HepG2 (cell line): ENCODE measurements around the gene NREP. TPM values are rescaled to one million over a fixed set of nuclear protein-coding genes. Genes with fewer than 3 reads are reported as not detected.

Experiments used
- ATAC-seq: fragments of 200-7000 bp; cut with Tn5 transposase; 3 replicates; pipeline ENCODE4 v1.9.1; 2020; ENCODE audit warnings: mild to moderate bottlenecking, moderate library complexity
- BruUV-seq: library from RNA; stranded (reverse); fragments of 400-500 nt; replicated peaks from 2 replicates; lab custom pipeline; 2021; lab: Mats Ljungman, UMichigan
- CTCF ChIA-PET: fragments of 300-600 bp; formaldehyde crosslinking; extraction: SDS; loops from one replicate; lab custom pipeline; 2021; ENCODE audit warnings: low total read pairs, inconsistent platforms, low intra/inter-chr PET ratio; lab: Yijun Ruan, JAX
- POLR2A ChIA-PET: fragments of 350-600 bp; sonication (Branson Sonifier 250); formaldehyde crosslinking; loops from one replicate; lab custom pipeline; 2020; ENCODE audit warnings: antibody characterized with exemption, inconsistent platforms; lab: Yijun Ruan, JAX
- DNase-seq: peaks from one replicate; pipeline ENCODE4 v3.0.0-alpha.2; 2015; ENCODE audit warnings: low spot score
- FAIRE-seq: peaks from 3 replicates; lab custom pipeline; 2011; peaks lifted over from hg19 to GRCh38; lab: Jason Lieb, UNC
- H2AFZ ChIP-seq: one replicate; pipeline ENCODE4 v1.6.1; 2011; ENCODE audit warnings: low read length, inconsistent platforms
- H3K27ac ChIP-seq: fragments of 300-600 bp; 3 replicates; pipeline ENCODE4 v1.8.0; 2011; ENCODE audit warnings: mixed run types, mild to moderate bottlenecking, mixed read lengths, low read length, inconsistent platforms; ENCODE audit not compliant: insufficient read depth; ENCODE audit errors: extremely low read length
- H3K27me3 ChIP-seq, 2 experiments: fragments of 200-600 bp in 1 of 2; 2 replicates in 1 of 2; 3 replicates in 1 of 2; pipeline versions ENCODE4 v1.6.0 to v1.8.0; 2011; ENCODE audit warnings: low read length in 2 of 2, mild to moderate bottlenecking in 2 of 2, moderate library complexity in 2 of 2, inconsistent platforms in 1 of 2; ENCODE audit not compliant: insufficient read depth in 2 of 2, control insufficient read depth in 1 of 2
- H3K36me3 ChIP-seq, 2 experiments: fragments of 200-600 bp in 1 of 2; replicated peaks in 1 of 2; 2 replicates in 1 of 2; 3 replicates in 1 of 2; pipeline versions ENCODE4 v1.5.1 to v1.8.0; 2011; ENCODE audit warnings: low read length in 2 of 2, inconsistent platforms in 1 of 2; ENCODE audit not compliant: insufficient read depth in 2 of 2, control insufficient read depth in 1 of 2
- H3K4me1 ChIP-seq: 2 replicates; pipeline ENCODE4 v1.5.1; 2012; ENCODE audit warnings: low read length, inconsistent platforms; ENCODE audit not compliant: insufficient read depth
- H3K4me2 ChIP-seq: 2 replicates; pipeline ENCODE4 v1.6.0; 2011; ENCODE audit warnings: low read depth, low read length, inconsistent platforms
- H3K4me3 ChIP-seq, 3 experiments: fragments of 200-600 bp in 1 of 3; sonication (generic), shearing (Covaris generic) in 1 of 3; replicated peaks in 1 of 3; 2 replicates each; pipeline ENCODE4 v1.5.1; 2011 to 2016; ENCODE audit warnings: low read length in 3 of 3, inconsistent platforms in 2 of 3, low read depth in 2 of 3, mild to moderate bottlenecking in 2 of 3, control low read depth in 1 of 3, mixed read lengths in 1 of 3; ENCODE audit not compliant: insufficient read depth in 1 of 3
- H3K79me2 ChIP-seq: one replicate; pipeline ENCODE4 v1.6.1; 2011; ENCODE audit warnings: low read length, inconsistent platforms; ENCODE audit not compliant: insufficient read depth
- H3K9ac ChIP-seq: 2 replicates; pipeline ENCODE4 v1.6.0; 2011; ENCODE audit warnings: mild to moderate bottlenecking, low read depth, low read length, inconsistent platforms; ENCODE audit not compliant: insufficient read depth
- H3K9me3 ChIP-seq: 2 replicates; pipeline ENCODE4 v1.5.1; 2012; ENCODE audit warnings: mild to moderate bottlenecking, low read length
- H4K20me1 ChIP-seq: 2 replicates; pipeline ENCODE4 v1.6.0; 2011; ENCODE audit warnings: inconsistent platforms, mild to moderate bottlenecking, low read length, moderate library complexity; ENCODE audit not compliant: insufficient read depth
- AGO1 ChIP-seq: fragments of 200-400 bp; formaldehyde crosslinking; IDR thresholded peaks from 2 replicates; pipeline ENCODE4 v1.6.1; 2017; ENCODE audit warnings: mild to moderate bottlenecking, low read depth, low read length, moderate library complexity; ENCODE audit not compliant: poor library complexity, severe bottlenecking
- CCDC6 ChIP-seq: sonication (generic); formaldehyde crosslinking; IDR thresholded peaks from 2 replicates; pipeline ENCODE4 v1.8.1; 2022; ENCODE audit warnings: mild to moderate bottlenecking, missing genetic modification reagents, moderate library complexity
- CHCHD3 ChIP-seq: sonication (generic); formaldehyde crosslinking; IDR thresholded peaks from 2 replicates; pipeline ENCODE4 v1.8.0; 2022; ENCODE audit warnings: mild to moderate bottlenecking, missing genetic modification reagents, moderate library complexity
- HNRNPLL ChIP-seq: fragments of 200-400 bp; formaldehyde crosslinking; IDR thresholded peaks from 2 replicates; pipeline ENCODE4 v1.6.1; 2017; ENCODE audit warnings: mild to moderate bottlenecking, low read depth, low read length; ENCODE audit not compliant: poor library complexity, severe bottlenecking
- JUN ChIP-seq: sonication (generic); formaldehyde crosslinking; IDR thresholded peaks from 2 replicates; pipeline ENCODE4 v1.4.0; 2020; ENCODE audit warnings: mild to moderate bottlenecking, missing genetic modification reagents
- JUNB ChIP-seq: sonication (generic); formaldehyde crosslinking; IDR thresholded peaks from 2 replicates; pipeline ENCODE4 v1.8.0; 2022; ENCODE audit warnings: missing genetic modification reagents, mild to moderate bottlenecking, borderline replicate concordance
- MAF1 ChIP-seq: sonication (generic); formaldehyde crosslinking; IDR thresholded peaks from 2 replicates; pipeline ENCODE4 v1.5.0; 2020; ENCODE audit warnings: missing genetic modification reagents, borderline replicate concordance
- MAFF ChIP-seq: IDR thresholded peaks from 2 replicates; pipeline ENCODE4 v1.6.1; 2011; ENCODE audit warnings: low read depth, low read length, improper control_type of control experiment
- MAFK ChIP-seq, 2 experiments: IDR thresholded peaks in 1 of 2; conservative IDR thresholded peaks in 1 of 2; 2 replicates each; pipeline ENCODE4 v1.6.1; 2011; ENCODE audit warnings: improper control_type of control experiment in 2 of 2, low read length in 2 of 2
- MBD4 ChIP-seq: IDR thresholded peaks from 2 replicates; pipeline ENCODE4 v1.6.1; 2012; ENCODE audit warnings: low read length, inconsistent platforms, borderline replicate concordance
- MLLT10 ChIP-seq: sonication (generic); formaldehyde crosslinking; IDR thresholded peaks from 2 replicates; pipeline ENCODE4 v1.4.0; 2020; ENCODE audit warnings: missing genetic modification reagents
- MYPOP ChIP-seq: sonication (generic); formaldehyde crosslinking; IDR thresholded peaks from 2 replicates; pipeline ENCODE4 v1.8.1; 2023; ENCODE audit warnings: mild to moderate bottlenecking, moderate library complexity, missing genetic modification reagents
- NRL ChIP-seq: sonication (generic); formaldehyde crosslinking; IDR thresholded peaks from 2 replicates; pipeline ENCODE4 v1.5.0; 2020; ENCODE audit warnings: missing genetic modification reagents, mild to moderate bottlenecking, moderate library complexity, borderline replicate concordance
- RFXANK ChIP-seq: IDR thresholded peaks from 2 replicates; pipeline ENCODE4 v1.6.1; 2016
- TCF12 ChIP-seq, 2 experiments: fragments of 450-650 bp in 1 of 2; sonication (generic) in 1 of 2; formaldehyde crosslinking in 1 of 2; IDR thresholded peaks; 2 replicates each; pipeline versions ENCODE4 v1.6.1 to v1.8.0; 2017 to 2022; ENCODE audit warnings: antibody characterized with exemption in 1 of 2, mild to moderate bottlenecking in 1 of 2, missing genetic modification reagents in 1 of 2, moderate library complexity in 1 of 2
- YEATS2 ChIP-seq: sonication (generic); formaldehyde crosslinking; IDR thresholded peaks from 2 replicates; pipeline ENCODE4 v1.4.0; 2020; ENCODE audit warnings: missing genetic modification reagents, borderline replicate concordance
- ZBTB14 ChIP-seq: sonication (generic); formaldehyde crosslinking; IDR thresholded peaks from 2 replicates; pipeline ENCODE4 v1.4.0; 2020; ENCODE audit warnings: missing genetic modification reagents
- ZFP82 ChIP-seq: sonication (generic); formaldehyde crosslinking; IDR thresholded peaks from 2 replicates; pipeline ENCODE4 v1.5.1; 2020; ENCODE audit warnings: mild to moderate bottlenecking, missing genetic modification reagents, borderline replicate concordance
- WGBS: methylation state at CpG from one replicate; pipeline ENCODE4 v1.1.6; 2017; ENCODE audit warnings: low lambda C conversion rate; 5-methylcytosine and 5-hydroxymethylcytosine counted together
- in situ Hi-C: cut with HindIII; loops from 2 replicates; pipeline ENCODE4 v1.10.0; 2017; ENCODE audit warnings: low pct_unique_long_range_greater_than_20kb; ENCODE audit not compliant: extremely low pct_ligation_motif_present
- intact Hi-C: fragments of 100-400 bp; cut with micrococcal nuclease; formaldehyde crosslinking; loops from one replicate; pipeline ENCODE4 v1.10.0; 2022; ENCODE audit not compliant: unreplicated experiment
- polyA plus RNA-seq, 8 experiments: library from polyadenylated mRNA; depleted of rRNA in 3 of 8; stranded (reverse) in 7 of 8; unstranded in 1 of 8; fragments of >200 nt; fragmentation: Illumina TruSeq in 4 of 8; extraction: Trizol in 4 of 8; gene quantifications; 2 replicates each; pipeline versions ENCODE4 v1.2.1 to v1.2.3, GENCODE V29; 2011 to 2016; ENCODE audit warnings: low read depth in 4 of 8, missing spikeins in 1 of 8, mixed read lengths in 1 of 8; ENCODE audit not compliant: insufficient read depth in 1 of 8
- total RNA-seq, 5 experiments: library from RNA; depleted of rRNA; stranded (reverse); fragments of >200 nt; fragmentation: Illumina TruSeq; extraction: Trizol; gene quantifications; 2 replicates each; pipeline ENCODE4 v1.2.3, GENCODE V29; 2016; ENCODE audit warnings: low read depth in 1 of 5
- TF ChIP-seq, protein P1 (sequence below): sonication (generic); formaldehyde crosslinking; IDR thresholded peaks from 2 replicates; pipeline ENCODE4 v1.8.0; 2022; ENCODE audit warnings: mild to moderate bottlenecking, missing genetic modification reagents, moderate library complexity

NREP gene
- total and polyA plus RNA-seq, 2 of the 13 experiments (the other 11 are each of a cell fraction or from before 2014, with no cell fraction given), result 40.5 to 102 TPM

DNA sequence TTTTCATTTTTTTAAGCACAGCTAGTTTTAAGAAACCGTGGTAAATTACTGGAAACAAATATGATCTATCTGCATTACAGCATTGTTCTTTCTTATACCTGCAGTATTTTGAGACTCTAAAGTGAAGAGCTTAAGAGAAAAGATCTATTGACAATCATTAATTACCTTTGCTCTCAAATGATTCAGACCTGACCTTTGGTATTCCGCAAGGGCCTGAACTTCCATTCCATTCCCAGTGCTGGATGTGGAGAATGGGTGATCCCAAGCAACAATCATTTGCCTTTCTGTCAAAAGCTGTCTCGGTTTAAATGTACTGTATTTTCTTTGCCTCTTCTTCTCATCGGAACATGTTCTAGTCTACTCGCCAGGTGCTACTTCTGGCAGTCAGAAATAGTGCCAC is 18.9 kb downstream of the NREP start (continued):
- TF ChIP-seq ZBTB14 (no peak), CHCHD3 (CRISPR knock-in tag) (no peak), MLLT10 (CRISPR knock-in tag) (no peak), AGO1 (no peak), JUN (CRISPR knock-in tag) (no peak), NRL (CRISPR knock-in tag) (no peak), HNRNPLL (no peak), MAF1 (CRISPR knock-in tag) (no peak), CCDC6 (CRISPR knock-in tag) (no peak)

GRCh38 chr5:111737716-111738115 is 19.3 kb downstream of the NREP start:
- no peak overlapping the region for H3K4me3 ChIP-seq
- H2AFZ ChIP-seq, result no peak overlapping the region
- peak overlapping the region; percentile 67 for H3K27ac ChIP-seq
- in situ Hi-C loops, result no loop called here
- H3K9me3 ChIP-seq, result no peaks in the 10 kb centered on the region
- intact Hi-C loops, result no loop called here
- H3K4me1 ChIP-seq, result peaks cover 93% of the 10 kb centered on the region
- no peak for DNase-seq
- POLR2A ChIA-PET, result interaction anchor here (0.7 to 2.2 kb wide), 2 partner anchors 16 to 20 kb away, joined by 3 to 10 read pairs; partner anchors contain the start of gene NREP
- WGBS, result 32% methylated on average over 1 of the region's 1 CpG
- H3K4me2 ChIP-seq, result peak overlapping the region; percentile 41
- no peaks in the 10 kb centered on the region for H4K20me1 ChIP-seq
- peaks cover 10% of the 10 kb centered on the region for H3K79me2 ChIP-seq
- no TSS peak for BruUV-seq
- CTCF ChIA-PET, result no interaction called here
- ATAC-seq, result no peak
- FAIRE-seq, result no peak
- TF ChIP-seq, protein P1, sequence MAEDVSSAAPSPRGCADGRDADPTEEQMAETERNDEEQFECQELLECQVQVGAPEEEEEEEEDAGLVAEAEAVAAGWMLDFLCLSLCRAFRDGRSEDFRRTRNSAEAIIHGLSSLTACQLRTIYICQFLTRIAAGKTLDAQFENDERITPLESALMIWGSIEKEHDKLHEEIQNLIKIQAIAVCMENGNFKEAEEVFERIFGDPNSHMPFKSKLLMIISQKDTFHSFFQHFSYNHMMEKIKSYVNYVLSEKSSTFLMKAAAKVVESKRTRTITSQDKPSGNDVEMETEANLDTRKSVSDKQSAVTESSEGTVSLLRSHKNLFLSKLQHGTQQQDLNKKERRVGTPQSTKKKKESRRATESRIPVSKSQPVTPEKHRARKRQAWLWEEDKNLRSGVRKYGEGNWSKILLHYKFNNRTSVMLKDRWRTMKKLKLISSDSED, result no peak
- TF ChIP-seq MYPOP (CRISPR knock-in tag) (no peak), MAFK (conservative IDR thresholded peaks at IDR 0.05 in 1 of 2, IDR thresholded peaks at IDR 0.05 in 1 of 2; ENCODE audit: low read length in 2 of 2) (peak in 1 of 2 experiments; percentile 41; a peak in 3 of 4 replicates), ZFP82 (no peak), MAFF (peak; percentile 50; the same call in 1 of the 2 replicates), YEATS2 (CRISPR knock-in tag) (no peak), JUNB (CRISPR knock-in tag) (no peak), MBD4 (no peak), TCF12 (IDR thresholded peaks at IDR 0.05) (no peak), TCF12 (CRISPR knock-in tag; IDR thresholded peaks at IDR 0.05) (no peak), RFXANK (CRISPR knock-in tag) (no peak)
- no peaks in the 10 kb centered on the region for H3K27me3 ChIP-seq
- peaks cover 2 to 5% of the 10 kb centered on the region in 2 experiments; a peak in 3 of 5 replicates for H3K36me3 ChIP-seq
- H3K9ac ChIP-seq, result no peak overlapping the region
